GM12878 (cell line): ENCODE measurements around the gene GNA14. TPM values are rescaled to one million over a fixed set of nuclear protein-coding genes. Genes with fewer than 3 reads are reported as not detected.

Experiments used
- ATAC-seq: fragments of 200-7000 bp; cut with Tn5 transposase; 3 replicates; pipeline ENCODE4 v1.9.1; 2020; ENCODE audit warnings: mild to moderate bottlenecking, moderate library complexity
- BruUV-seq: library from RNA; stranded (reverse); fragments of 400-500 nt; replicated peaks from 2 replicates; lab custom pipeline; 2021; lab: Mats Ljungman, UMichigan
- CTCF ChIA-PET: fragments of 300-600 bp; sonication (Branson Sonifier 250); formaldehyde crosslinking; extraction: SDS; loops from one replicate; lab custom pipeline; 2021; ENCODE audit warnings: inconsistent platforms; lab: Yijun Ruan, JAX
- POLR2A ChIA-PET: fragments of 350-600 bp; formaldehyde crosslinking; extraction: SDS; loops from one replicate; lab custom pipeline; 2021; ENCODE audit warnings: inconsistent platforms; lab: Charles Lee
- RAD21 ChIA-PET: fragments of 300-600 bp; sonication (Branson Sonifier 250); formaldehyde crosslinking; loops from one replicate; lab custom pipeline; 2023; ENCODE audit warnings: antibody characterized with exemption; ENCODE audit not compliant: unreplicated experiment; lab: Charles Lee
- SMC1A ChIA-PET: fragments of 300-600 bp; sonication (Branson Sonifier 250); formaldehyde crosslinking; loops from one replicate; lab custom pipeline; 2023; ENCODE audit not compliant: unreplicated experiment, uncharacterized antibody; lab: Charles Lee
- DNase-seq: peaks from one replicate; pipeline ENCODE4 v3.0.0-alpha.2; 2011; ENCODE audit warnings: low read depth, low spot score
- FAIRE-seq: peaks from 3 replicates; lab custom pipeline; 2011; peaks lifted over from hg19 to GRCh38; lab: Jason Lieb, UNC
- H2AFZ ChIP-seq: 2 replicates; pipeline ENCODE4 v1.6.0; 2011; ENCODE audit warnings: low read depth, low read length, control low read depth; ENCODE audit not compliant: control insufficient read depth
- H3K27ac ChIP-seq: 2 replicates; pipeline ENCODE4 v1.5.1; 2011; ENCODE audit warnings: control low read depth; ENCODE audit not compliant: control insufficient read depth, insufficient read depth
- H3K27me3 ChIP-seq, 2 experiments: replicated peaks in 1 of 2; 2 replicates each; pipeline versions ENCODE4 v1.6.0 to v1.6.1; 2011; ENCODE audit warnings: low read length in 1 of 2; ENCODE audit not compliant: control insufficient read depth in 2 of 2, insufficient read depth in 2 of 2
- H3K36me3 ChIP-seq, 2 experiments: 2 replicates each; pipeline ENCODE4 v1.5.1; 2011; ENCODE audit warnings: low read length in 1 of 2; ENCODE audit not compliant: control insufficient read depth in 2 of 2, insufficient read depth in 2 of 2
- H3K4me1 ChIP-seq: 2 replicates; pipeline ENCODE4 v1.6.1; 2011; ENCODE audit warnings: mild to moderate bottlenecking, low read length, moderate library complexity, mixed read lengths; ENCODE audit not compliant: control insufficient read depth, insufficient read depth
- H3K4me2 ChIP-seq: 2 replicates; pipeline ENCODE4 v1.6.0; 2011; ENCODE audit warnings: control low read depth; ENCODE audit not compliant: control insufficient read depth, insufficient read depth
- H3K4me3 ChIP-seq: fragments of 200-600 bp; sonication (generic); 2 replicates; pipeline ENCODE4 v1.5.1; 2016
- H3K79me2 ChIP-seq: 2 replicates; pipeline ENCODE4 v1.6.0; 2011; ENCODE audit warnings: low read length; ENCODE audit not compliant: control insufficient read depth, insufficient read depth
- H3K9ac ChIP-seq: 2 replicates; pipeline ENCODE4 v1.8.0; 2011; ENCODE audit warnings: low read length, control low read depth, mixed read lengths; ENCODE audit not compliant: control insufficient read depth, insufficient read depth
- H3K9me3 ChIP-seq: replicated peaks from 3 replicates; pipeline ENCODE4 v1.5.1; 2011; ENCODE audit warnings: mild to moderate bottlenecking, low read length; ENCODE audit not compliant: control insufficient read depth, insufficient read depth
- H4K20me1 ChIP-seq: 2 replicates; pipeline ENCODE4 v1.6.0; 2011; ENCODE audit not compliant: control insufficient read depth, insufficient read depth
- DPF2 ChIP-seq: fragments of 450-650 bp; IDR thresholded peaks from 2 replicates; pipeline ENCODE4 v1.6.1; 2017; ENCODE audit warnings: mild to moderate bottlenecking
- KAT2A ChIP-seq: conservative IDR thresholded peaks from 2 replicates; pipeline ENCODE4 v1.6.1; 2011; ENCODE audit warnings: low read depth, low read length; ENCODE audit not compliant: control insufficient read depth
- MYC ChIP-seq: IDR thresholded peaks from 2 replicates; pipeline ENCODE4 v1.6.1; 2011; ENCODE audit warnings: mild to moderate bottlenecking, low read length, moderate library complexity, inconsistent platforms; ENCODE audit not compliant: insufficient read depth, insufficient replicate concordance, insufficient read length, severe bottlenecking
- PAX8 ChIP-seq: fragments of 450-650 bp; IDR thresholded peaks from 2 replicates; pipeline ENCODE4 v1.6.1; 2017; ENCODE audit warnings: mild to moderate bottlenecking, moderate library complexity
- SMARCA5 ChIP-seq: fragments of 450-650 bp; IDR thresholded peaks from 2 replicates; pipeline ENCODE4 v1.6.1; 2017; ENCODE audit warnings: mild to moderate bottlenecking
- TCF12 ChIP-seq: IDR thresholded peaks from 2 replicates; pipeline ENCODE4 v1.6.1; 2011; ENCODE audit warnings: low read depth, mild to moderate bottlenecking, low read length
- WGBS: methylation state at CpG from one replicate; pipeline ENCODE4 v1.1.6; 2016; ENCODE audit warnings: low lambda C conversion rate; ENCODE audit not compliant: insufficient replicate concordance, insufficient coverage; ENCODE audit errors: missing lambda C conversion rate; 5-methylcytosine and 5-hydroxymethylcytosine counted together
- in situ Hi-C: fragments of 300-500 bp; cut with MboI; formaldehyde crosslinking; loops from 9 replicates; pipeline ENCODE4 v1.14.3; 2018; ENCODE audit warnings: mixed read lengths
- intact Hi-C: fragments of 100-400 bp; cut with micrococcal nuclease; formaldehyde crosslinking; loops from one replicate; pipeline ENCODE4 v1.14.2; 2022; ENCODE audit not compliant: unreplicated experiment
- polyA plus RNA-seq, 11 experiments: library from polyadenylated mRNA; depleted of rRNA in 4 of 11; unstranded in 6 of 11; stranded (reverse) in 5 of 11; fragments of >200 nt; fragmentation: Nextera tagmentation in 4 of 11; fragmentation: Illumina TruSeq in 1 of 11; extraction: Ambion mirVana in 4 of 11; extraction: Trizol in 1 of 11; gene quantifications; 1 replicate in 1 of 11; 2 replicates in 10 of 11; pipeline versions ENCODE4 v1.2.1 to v1.2.3, GENCODE V29; 2011 to 2016; ENCODE audit warnings: inconsistent platforms in 2 of 11, missing spikeins in 2 of 11, low read depth in 1 of 11
- total RNA-seq, 4 experiments: library from RNA; depleted of rRNA in 3 of 4; stranded (reverse); fragments of >200 nt in 3 of 4; fragmentation: Illumina TruSeq in 1 of 4; extraction: Trizol in 1 of 4; gene quantifications; 2 replicates each; pipeline versions ENCODE4 v1.2.1 to v1.2.3, GENCODE V29; 2013 to 2021
- TF ChIP-seq, protein P1 (sequence below): IDR thresholded peaks from 2 replicates; pipeline ENCODE4 v1.6.1; 2011; ENCODE audit warnings: borderline replicate concordance, low read depth, mild to moderate bottlenecking, moderate library complexity, low read length; ENCODE audit not compliant: insufficient read depth, poor library complexity, severe bottlenecking

GNA14 gene
- total and polyA plus RNA-seq, 10 of the 15 experiments (the other 5 are each of a cell fraction or from before 2014, with no cell fraction given) = 0.17 TPM; not detected in 9

DNA sequence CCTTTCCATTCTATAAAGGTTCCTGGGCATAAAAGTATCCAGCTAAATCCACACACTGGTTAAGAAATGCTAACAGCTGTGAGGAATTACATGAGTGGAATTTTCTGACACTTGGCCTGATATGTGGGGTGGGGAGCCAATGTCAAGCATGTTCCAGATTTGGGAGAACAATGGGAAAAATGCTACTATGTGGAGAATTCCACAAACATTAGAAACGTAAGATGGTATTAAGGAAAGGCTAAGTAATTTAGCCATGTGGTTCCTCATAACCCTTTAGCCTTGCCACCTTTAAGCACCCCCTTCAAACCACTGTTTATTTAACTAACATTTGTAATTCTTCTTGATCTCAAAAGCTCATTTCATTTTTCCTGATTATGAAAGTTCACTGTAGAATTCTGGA lies 149.2 kb downstream of the GNA14 start:
- no peaks in the 10 kb centered on the region for H4K20me1 ChIP-seq
- WGBS = 0% methylated on average over 1 of the region's 1 CpG
- H3K36me3 ChIP-seq = no peaks in the 10 kb centered on the region
- RAD21 ChIA-PET = no interaction called here
- no peak overlapping the region for H3K4me3 ChIP-seq
- SMC1A ChIA-PET = interaction anchor here (0.7 to 1.1 kb wide), 2 partner anchors 26 to 94 kb away, joined by 3 read pairs; no protein-coding TSS in a partner anchor
- no peak overlapping the region for H3K9ac ChIP-seq
- H2AFZ ChIP-seq = no peak overlapping the region
- intact Hi-C loops (no loop called here), in situ Hi-C loops (no loop called here)
- H3K9me3 ChIP-seq = no peaks in the 10 kb centered on the region
- FAIRE-seq = no peak
- H3K27me3 ChIP-seq = no peaks in the 10 kb centered on the region
- no peaks in the 10 kb centered on the region for H3K4me1 ChIP-seq
- no peak overlapping the region for H3K27ac ChIP-seq
- ATAC-seq = no peak
- POLR2A ChIA-PET = interaction anchor here (0.6 kb wide), 1 partner anchor 25 kb away, joined by 5 read pairs; no protein-coding TSS in a partner anchor
- DNase-seq = no peak
- CTCF ChIA-PET = interaction anchor here (1.0 kb wide), 1 partner anchor 12 kb away, joined by 4 read pairs; no protein-coding TSS in a partner anchor
- no TSS peak for BruUV-seq
- H3K79me2 ChIP-seq = no peaks in the 10 kb centered on the region
- H3K4me2 ChIP-seq = no peak overlapping the region
- TF ChIP-seq, protein P1, sequence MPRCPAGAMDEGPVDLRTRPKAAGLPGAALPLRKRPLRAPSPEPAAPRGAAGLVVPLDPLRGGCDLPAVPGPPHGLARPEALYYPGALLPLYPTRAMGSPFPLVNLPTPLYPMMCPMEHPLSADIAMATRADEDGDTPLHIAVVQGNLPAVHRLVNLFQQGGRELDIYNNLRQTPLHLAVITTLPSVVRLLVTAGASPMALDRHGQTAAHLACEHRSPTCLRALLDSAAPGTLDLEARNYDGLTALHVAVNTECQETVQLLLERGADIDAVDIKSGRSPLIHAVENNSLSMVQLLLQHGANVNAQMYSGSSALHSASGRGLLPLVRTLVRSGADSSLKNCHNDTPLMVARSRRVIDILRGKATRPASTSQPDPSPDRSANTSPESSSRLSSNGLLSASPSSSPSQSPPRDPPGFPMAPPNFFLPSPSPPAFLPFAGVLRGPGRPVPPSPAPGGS = no peak
- TF ChIP-seq TCF12 (no peak), SMARCA5 (no peak), DPF2 (no peak), KAT2A (no peak), MYC (no peak), PAX8 (no peak)
